Measurements from ENCODE around the gene SUPT6H. TPM values are rescaled to one million over a fixed set of nuclear protein-coding genes. Genes with fewer than 3 reads are reported as not detected.

The SUPT6H gene
- total RNA-seq, 2 donors from 2014 or later, result 85.1 to 97.8 TPM

DNA sequence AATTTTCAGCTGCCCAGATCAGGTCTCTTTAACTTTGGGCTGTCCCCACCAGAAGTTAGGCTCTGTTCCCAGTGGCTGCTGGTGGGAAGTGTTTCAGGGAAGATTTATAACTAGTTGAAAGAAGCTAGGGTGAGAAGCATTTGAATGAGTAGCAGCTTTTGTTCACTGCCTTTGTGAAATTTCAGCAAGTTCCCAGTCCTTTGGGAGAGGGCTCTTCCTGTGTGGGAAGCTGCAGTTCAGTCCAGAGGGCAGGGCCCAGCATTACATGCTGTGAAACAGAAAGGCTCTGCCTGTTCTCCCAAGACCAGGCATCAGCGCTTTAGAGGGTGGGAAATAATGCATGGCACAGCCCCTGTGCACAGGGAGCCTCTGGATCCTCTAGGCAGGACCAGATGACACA lies 31.9 kb downstream of the SUPT6H start:
- Mint-ChIP-seq H3K4me3 (no peak overlapping the region), H3K9me3 (no peaks in the 10 kb centered on the region), H3K36me3 (ENCODE audit: insufficient read depth in 2 of 2) (peaks cover 12 to 45% of the 10 kb centered on the region in 2 donors), H3K27me3 (ENCODE audit: low read depth) (no peaks in the 10 kb centered on the region), H3K4me1 (ENCODE audit: low read depth) (no peaks in the 10 kb centered on the region), H3K27ac (no peak overlapping the region)
- no peak for ATAC-seq (replicated peaks in 1 of 2)
- DNase-seq, result no peak

DNA sequence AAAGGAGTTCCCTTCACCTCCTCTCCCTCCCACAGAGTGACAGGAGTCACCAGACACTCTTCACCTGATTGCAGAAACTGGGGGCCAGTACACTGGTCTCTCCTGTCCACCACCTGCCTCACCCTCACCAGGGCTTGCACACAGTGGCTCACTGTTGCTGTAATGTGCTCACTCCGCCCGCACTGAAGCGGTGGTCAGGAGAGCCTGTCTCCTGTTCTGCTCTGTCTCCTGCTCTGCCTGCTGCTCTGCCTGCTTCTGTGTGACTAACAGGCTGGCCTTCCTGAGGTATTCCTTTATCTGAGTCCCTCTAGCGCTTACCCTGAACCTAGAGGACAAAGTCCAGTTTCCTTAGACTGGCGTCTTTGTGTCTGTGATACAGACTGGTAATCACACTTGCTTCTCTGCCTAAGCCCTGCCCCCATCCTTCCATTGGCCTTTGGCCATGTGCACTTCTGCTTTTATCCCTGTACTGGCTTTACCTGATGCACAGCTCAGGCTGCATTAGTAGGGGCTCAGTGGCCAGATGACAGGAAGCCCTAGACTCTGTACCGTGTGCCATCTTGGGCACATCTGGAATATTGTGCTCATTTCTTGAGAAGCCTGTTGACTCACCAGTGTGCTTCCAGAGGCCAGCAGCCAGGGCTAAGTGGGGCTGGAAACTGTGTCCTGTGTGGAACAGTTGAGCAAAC lies 36.4 kb downstream of the SUPT6H start:
- Mint-ChIP-seq H3K27me3 (ENCODE audit: low read depth) (no peaks in the 10 kb centered on the region), H3K4me3 (no peak overlapping the region), H3K9me3 (no peaks in the 10 kb centered on the region), H3K36me3 (ENCODE audit: insufficient read depth in 2 of 2) (peaks cover 7 to 37% of the 10 kb centered on the region in 2 donors), H3K4me1 (ENCODE audit: low read depth) (no peaks in the 10 kb centered on the region), H3K27ac (no peak overlapping the region)
- ATAC-seq (replicated peaks in 1 of 2) (no peak), DNase-seq (no peak)

- H3K9me3 Mint-ChIP-seq, result no peaks in the 10 kb centered on the region
- H3K27ac Mint-ChIP-seq, result no peak overlapping the region
- no peaks in the 10 kb centered on the region for H3K27me3 Mint-ChIP-seq (ENCODE audit: low read depth)
- H3K4me1 Mint-ChIP-seq (ENCODE audit: low read depth), result no peaks in the 10 kb centered on the region
- peaks cover 4 to 34% of the 10 kb centered on the region in 2 donors for H3K36me3 Mint-ChIP-seq (ENCODE audit: insufficient read depth in 2 of 2)
- no peak overlapping the region for H3K4me3 Mint-ChIP-seq
- ATAC-seq (replicated peaks in 1 of 2) (no peak), DNase-seq (no peak)
These were observed 38.3 kb downstream of the SUPT6H start for GRCh38 chr17:28700278-28700677.

GRCh38 chr17:28700830-28701492 lies 39.0 kb downstream of the SUPT6H start:
- no peak overlapping the region for H3K4me3 Mint-ChIP-seq
- no peak overlapping the region for H3K27ac Mint-ChIP-seq
- no peaks in the 10 kb centered on the region for H3K4me1 Mint-ChIP-seq (ENCODE audit: low read depth)
- ATAC-seq (replicated peaks in 1 of 2) (no peak), DNase-seq (no peak)
- H3K9me3 Mint-ChIP-seq, result no peaks in the 10 kb centered on the region
- no peaks in the 10 kb centered on the region for H3K27me3 Mint-ChIP-seq (ENCODE audit: low read depth)
- peaks cover 4 to 32% of the 10 kb centered on the region in 2 donors for H3K36me3 Mint-ChIP-seq (ENCODE audit: insufficient read depth in 2 of 2)

DNA sequence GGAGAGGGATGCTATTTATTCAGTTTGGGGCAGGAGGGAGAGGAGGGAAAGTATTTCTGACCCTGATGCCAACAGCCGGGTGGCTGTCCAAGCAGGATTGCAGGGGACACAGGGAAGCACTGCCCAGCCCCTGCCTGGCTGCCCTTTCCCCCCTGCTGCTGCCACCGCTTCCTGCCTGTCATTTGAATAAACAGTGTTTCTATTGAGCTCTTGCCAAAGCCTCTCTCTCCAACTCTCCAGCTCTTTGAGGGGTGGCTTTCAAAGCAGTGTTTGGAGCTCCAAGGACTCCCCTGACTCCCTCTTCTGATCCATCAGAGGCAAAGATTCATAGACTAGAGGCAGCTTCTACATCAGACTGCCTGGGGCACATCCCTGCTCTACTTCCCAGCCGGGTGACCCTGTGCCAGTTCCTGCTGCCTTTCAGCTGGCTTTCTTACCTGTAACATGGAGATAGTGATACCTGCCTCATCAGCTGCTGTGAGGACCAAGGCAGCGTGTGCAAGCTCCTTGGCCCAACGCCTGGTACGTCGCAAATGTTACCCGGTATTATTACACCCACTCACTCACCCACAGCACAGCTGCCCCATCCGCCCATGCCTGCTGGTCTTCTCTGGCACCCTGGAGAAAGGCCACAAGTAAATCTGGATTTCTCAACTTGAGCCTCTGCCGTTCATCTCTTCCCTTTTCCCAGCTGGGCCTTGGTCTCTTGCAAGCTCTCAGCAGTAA lies 40.2 kb downstream of the SUPT6H start:
- H3K27ac Mint-ChIP-seq, result no peak overlapping the region
- H3K27me3 Mint-ChIP-seq (ENCODE audit: low read depth), result no peaks in the 10 kb centered on the region
- DNase-seq (no peak), ATAC-seq (replicated peaks in 1 of 2) (no peak)
- H3K36me3 Mint-ChIP-seq (ENCODE audit: insufficient read depth in 2 of 2), result peaks cover 4 to 29% of the 10 kb centered on the region in 2 donors
- H3K4me1 Mint-ChIP-seq (ENCODE audit: low read depth), result no peaks in the 10 kb centered on the region
- no peaks in the 10 kb centered on the region for H3K9me3 Mint-ChIP-seq
- no peak overlapping the region for H3K4me3 Mint-ChIP-seq

GRCh38 chr17:28702752-28703150 lies 40.7 kb downstream of the SUPT6H start:
- H3K27me3 Mint-ChIP-seq (ENCODE audit: low read depth), result no peaks in the 10 kb centered on the region

DNA sequence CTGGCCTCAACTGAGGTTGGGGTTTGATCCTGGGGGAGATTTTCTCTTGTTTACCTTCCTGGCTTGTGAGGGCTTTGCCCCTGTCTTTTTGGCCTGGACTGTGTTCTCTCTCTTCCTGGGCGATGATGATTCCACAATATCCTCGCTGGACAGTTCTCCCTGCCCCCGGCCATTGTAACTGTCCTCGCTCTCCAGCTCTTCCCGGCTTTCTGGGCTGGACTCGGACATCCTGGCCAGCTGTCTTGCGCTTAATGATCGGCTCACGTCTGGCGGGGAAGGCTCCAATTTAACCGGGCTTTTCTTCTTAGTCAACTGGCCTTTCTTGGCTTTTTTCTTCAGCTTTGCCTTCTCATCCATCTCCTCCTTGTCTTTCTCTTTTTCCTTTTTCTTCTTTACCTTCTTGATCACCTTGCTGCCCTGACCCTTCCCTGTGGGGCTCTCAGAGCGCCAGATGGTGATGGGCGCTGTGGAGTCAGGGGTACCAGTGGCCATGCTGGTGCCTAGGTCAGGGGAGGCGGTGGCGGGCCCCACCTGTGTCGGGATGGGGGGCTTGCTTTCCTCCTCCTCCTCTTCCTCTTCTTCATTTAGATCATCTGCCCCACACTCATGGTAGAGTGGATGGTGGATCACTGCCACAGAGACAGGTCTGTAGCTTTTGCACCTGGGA lies 41.7 kb downstream of the SUPT6H start:
- no peak overlapping the region for H3K27ac Mint-ChIP-seq
- H3K9me3 Mint-ChIP-seq, result no peaks in the 10 kb centered on the region
- no peak overlapping the region for H3K4me3 Mint-ChIP-seq
- H3K36me3 Mint-ChIP-seq (ENCODE audit: insufficient read depth in 2 of 2), result peaks cover 4 to 26% of the 10 kb centered on the region in 2 donors
- ATAC-seq (replicated peaks in 1 of 2) (no peak), DNase-seq (no peak)
- H3K4me1 Mint-ChIP-seq (ENCODE audit: low read depth), result no peaks in the 10 kb centered on the region
- H3K27me3 Mint-ChIP-seq (ENCODE audit: low read depth), result no peaks in the 10 kb centered on the region

More at GRCh38 chr17:28702752-28703150, 40.7 kb downstream of the SUPT6H start:
- DNase-seq (no peak), ATAC-seq (replicated peaks in 1 of 2) (no peak)
- no peak overlapping the region for H3K27ac Mint-ChIP-seq
- H3K4me3 Mint-ChIP-seq, result no peak overlapping the region
- no peaks in the 10 kb centered on the region for H3K4me1 Mint-ChIP-seq (ENCODE audit: low read depth)
- H3K9me3 Mint-ChIP-seq, result no peaks in the 10 kb centered on the region
- H3K36me3 Mint-ChIP-seq (ENCODE audit: insufficient read depth in 2 of 2), result peaks cover 4 to 30% of the 10 kb centered on the region in 2 donors

DNA sequence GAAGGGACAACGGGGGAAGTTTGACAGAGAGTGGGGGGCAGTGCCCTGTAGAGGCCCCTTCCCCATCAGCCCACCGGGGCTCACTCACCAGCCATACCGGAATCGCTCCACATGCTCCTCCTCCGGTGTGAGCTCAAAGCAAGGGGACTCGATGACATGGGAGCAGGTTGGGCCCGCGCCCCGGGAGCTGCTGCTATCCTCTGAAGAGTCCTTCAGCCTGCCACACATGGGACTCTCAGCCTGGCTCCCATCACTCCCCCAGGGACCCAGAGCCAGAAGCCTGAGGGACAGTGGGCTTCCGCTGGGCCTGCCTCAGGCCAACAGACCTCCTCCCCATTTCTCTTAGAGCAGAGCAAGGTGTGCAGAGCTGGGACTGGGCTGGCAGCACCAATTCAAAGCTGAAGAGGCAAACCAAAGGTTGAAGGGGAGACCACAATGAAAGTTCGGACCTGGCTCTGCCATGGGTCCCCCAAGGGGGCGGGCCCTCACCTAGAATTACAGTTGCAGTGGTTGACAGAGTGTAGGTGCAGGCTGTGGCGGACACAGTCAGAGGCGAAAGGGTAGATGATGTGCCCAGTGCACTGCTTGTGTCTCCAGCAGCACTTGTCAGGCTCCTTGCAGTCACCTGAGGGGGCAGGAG lies 42.3 kb downstream of the SUPT6H start:
- Mint-ChIP-seq H3K27ac (no peak overlapping the region), H3K9me3 (no peaks in the 10 kb centered on the region), H3K4me3 (no peak overlapping the region), H3K27me3 (ENCODE audit: low read depth) (no peaks in the 10 kb centered on the region), H3K36me3 (ENCODE audit: insufficient read depth in 2 of 2) (peaks cover 4 to 26% of the 10 kb centered on the region in 2 donors), H3K4me1 (ENCODE audit: low read depth) (no peaks in the 10 kb centered on the region)
- peak in 1 of 2 donors; percentile 8 for ATAC-seq (replicated peaks in 1 of 2)
- no peak for DNase-seq

- H3K9me3 Mint-ChIP-seq, result no peaks in the 10 kb centered on the region
- H3K27me3 Mint-ChIP-seq (ENCODE audit: low read depth), result no peaks in the 10 kb centered on the region
- H3K27ac Mint-ChIP-seq, result peak overlapping the region; percentile 55
- no peaks in the 10 kb centered on the region for H3K4me1 Mint-ChIP-seq (ENCODE audit: low read depth)
- no peak for DNase-seq
- H3K36me3 Mint-ChIP-seq (ENCODE audit: insufficient read depth in 2 of 2), result peaks cover 4 to 22% of the 10 kb centered on the region in 2 donors
- H3K4me3 Mint-ChIP-seq, result no peak overlapping the region
- ATAC-seq (replicated peaks in 1 of 2), result peak in 1 of 2 donors; percentile 7
These were observed 43.2 kb downstream of the SUPT6H start for GRCh38 chr17:28705074-28705659.

DNA sequence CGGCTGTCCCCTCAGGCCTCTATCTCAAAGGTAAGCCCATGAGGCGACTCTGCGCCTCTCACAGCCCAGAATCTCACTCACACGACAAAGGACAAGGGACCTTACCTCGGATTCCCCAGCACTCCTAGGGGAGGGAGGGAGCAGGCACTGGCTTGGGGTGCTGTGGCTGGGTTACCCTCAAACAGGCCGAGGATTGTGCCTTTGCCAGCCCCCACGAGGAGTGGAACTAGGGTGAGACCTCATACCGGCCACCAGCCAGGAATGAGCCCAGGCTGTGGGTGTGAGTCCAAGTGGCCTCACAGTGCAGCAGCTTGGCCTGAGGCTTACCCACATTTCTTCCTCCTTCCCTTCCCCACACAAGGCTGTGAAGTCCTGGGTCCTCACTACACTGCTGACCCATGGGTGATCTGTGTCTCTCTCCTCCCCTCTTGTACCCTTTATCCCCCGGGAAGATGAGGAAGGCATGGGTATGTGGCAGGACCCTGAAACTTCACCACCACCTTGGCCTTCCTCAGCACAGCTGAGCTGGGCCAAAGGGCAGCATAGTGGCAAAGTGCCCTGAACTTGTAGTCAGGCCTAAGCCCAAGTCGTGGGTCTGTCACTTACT lies 43.8 kb downstream of the SUPT6H start:
- Mint-ChIP-seq H3K4me3 (no peak overlapping the region), H3K36me3 (ENCODE audit: insufficient read depth in 2 of 2) (peaks cover 4 to 21% of the 10 kb centered on the region in 2 donors), H3K4me1 (ENCODE audit: low read depth) (peaks cover 6% of the 10 kb centered on the region), H3K27me3 (ENCODE audit: low read depth) (no peaks in the 10 kb centered on the region), H3K27ac (no peak overlapping the region), H3K9me3 (no peaks in the 10 kb centered on the region)
- DNase-seq (no peak), ATAC-seq (replicated peaks in 1 of 2) (no peak)

DNA sequence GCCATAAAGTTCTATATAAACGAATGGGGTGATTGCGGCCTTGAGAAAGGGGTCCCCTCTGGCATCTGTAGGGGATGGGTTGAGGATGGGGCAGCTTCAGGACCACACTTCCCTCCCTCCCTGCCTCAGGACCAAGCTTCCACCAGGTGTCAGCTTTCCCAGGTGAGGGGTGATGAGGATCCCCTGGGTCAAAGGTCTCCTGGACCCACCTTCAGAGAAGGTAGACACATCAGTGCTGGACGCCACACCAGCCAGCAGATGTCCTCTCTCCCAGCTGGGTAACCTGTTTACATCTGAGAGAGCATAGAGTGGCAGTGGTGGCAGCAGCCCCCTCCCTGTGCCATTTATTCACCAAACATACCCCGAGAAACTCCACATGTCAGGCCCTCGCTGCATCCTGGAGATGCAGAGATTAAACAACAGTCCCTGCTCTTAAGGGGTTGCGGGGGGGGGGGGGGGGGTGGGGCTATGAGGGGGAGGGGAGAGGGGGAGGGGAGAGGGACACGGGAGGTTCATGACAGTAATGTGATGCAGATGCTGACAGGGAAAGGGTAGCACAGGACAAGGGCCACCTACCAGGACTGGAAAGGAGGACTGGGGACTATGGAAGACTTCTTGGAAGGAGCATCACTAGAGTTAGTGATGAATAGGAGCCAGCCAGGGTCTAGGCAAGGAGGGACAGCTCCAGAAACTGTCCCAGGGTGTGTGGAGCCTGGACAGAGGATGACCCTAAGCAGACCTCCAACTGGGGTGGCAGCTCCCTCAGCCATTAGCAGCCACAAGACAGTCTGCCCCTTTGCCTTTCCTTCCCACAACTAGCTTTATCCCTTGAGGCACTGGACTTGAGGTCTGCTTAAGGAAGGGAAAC lies 44.7 kb downstream of the SUPT6H start:
- Mint-ChIP-seq H3K27ac (no peak overlapping the region), H3K36me3 (ENCODE audit: insufficient read depth in 2 of 2) (peaks cover 4 to 19% of the 10 kb centered on the region in 2 donors), H3K9me3 (no peaks in the 10 kb centered on the region), H3K4me3 (no peak overlapping the region), H3K4me1 (ENCODE audit: low read depth) (peaks cover 10% of the 10 kb centered on the region), H3K27me3 (ENCODE audit: low read depth) (no peaks in the 10 kb centered on the region)
- DNase-seq, result no peak
- ATAC-seq (replicated peaks in 1 of 2), result no peak
